Activated CD4-positive, alpha-beta memory T cell treated with anti-CD3 and anti-CD28 coated beads, Interleukin-2, amount 10 ng/mL, durations not matched to agents 7 days and 5 days (primary cell): ENCODE measurements around the gene KCNQ1. TPM values are rescaled to one million over a fixed set of nuclear protein-coding genes. Genes with fewer than 3 reads are reported as not detected.

Experiments
- CTCF ChIA-PET: fragments of 350-600 bp; sonication (Branson Sonifier 250); formaldehyde crosslinking; loops from one replicate; lab custom pipeline; 2021; ENCODE audit warnings: antibody characterized with exemption, inconsistent platforms; lab: Charles Lee
- POLR2A ChIA-PET: fragments of 350-600 bp; sonication (Branson Sonifier 250); formaldehyde crosslinking; loops from one replicate; lab custom pipeline; 2021; ENCODE audit warnings: antibody characterized with exemption; lab: Charles Lee
- DNase-seq: peaks from one replicate; pipeline ENCODE4 v3.0.0-alpha.2; 2020
- H3K27ac Mint-ChIP-seq: one replicate; pipeline ENCODE4 v1.8.0; 2021; ENCODE audit warnings: mild to moderate bottlenecking, mixed read lengths
- H3K27me3 Mint-ChIP-seq: one replicate; pipeline ENCODE4 v1.8.0; 2021; ENCODE audit warnings: mixed read lengths
- H3K36me3 Mint-ChIP-seq: one replicate; pipeline ENCODE4 v1.8.0; 2021; ENCODE audit warnings: low read depth, mixed read lengths
- H3K4me1 Mint-ChIP-seq: one replicate; pipeline ENCODE4 v1.8.0; 2021; ENCODE audit warnings: mixed read lengths
- H3K4me3 Mint-ChIP-seq: one replicate; pipeline ENCODE4 v1.8.0; 2021; ENCODE audit warnings: mild to moderate bottlenecking, mixed read lengths
- H3K9me3 Mint-ChIP-seq: one replicate; pipeline ENCODE4 v1.8.0; 2021; ENCODE audit warnings: mixed read lengths
- total RNA-seq, 2 experiments: library from RNA; stranded (reverse); gene quantifications; one replicate each; pipeline ENCODE4 v1.2.3, GENCODE V29; 2021

The KCNQ1 gene
- total RNA-seq, 2 experiments from 2014 or later, result 14.8 to 15.0 TPM

GRCh38 chr11:2807801-2808241, 363.0 kb downstream of the KCNQ1 start:
- no peak for DNase-seq
- Mint-ChIP-seq H3K4me1 (peaks cover 6% of the 10 kb centered on the region), H3K27ac (no peak overlapping the region), H3K36me3 (no peaks in the 10 kb centered on the region), H3K27me3 (no peaks in the 10 kb centered on the region), H3K9me3 (no peaks in the 10 kb centered on the region), H3K4me3 (no peak overlapping the region)
- ChIA-PET POLR2A (no interaction called here), CTCF (no interaction called here)

GRCh38 chr11:2808850-2809846, 364.3 kb downstream of the KCNQ1 start:
- Mint-ChIP-seq H3K27ac (no peak overlapping the region), H3K4me3 (no peak overlapping the region), H3K27me3 (no peaks in the 10 kb centered on the region), H3K36me3 (no peaks in the 10 kb centered on the region), H3K4me1 (peaks cover 10% of the 10 kb centered on the region), H3K9me3 (peaks cover 2% of the 10 kb centered on the region)
- ChIA-PET CTCF (no interaction called here), POLR2A (no interaction called here)
- no peak for DNase-seq

DNA sequence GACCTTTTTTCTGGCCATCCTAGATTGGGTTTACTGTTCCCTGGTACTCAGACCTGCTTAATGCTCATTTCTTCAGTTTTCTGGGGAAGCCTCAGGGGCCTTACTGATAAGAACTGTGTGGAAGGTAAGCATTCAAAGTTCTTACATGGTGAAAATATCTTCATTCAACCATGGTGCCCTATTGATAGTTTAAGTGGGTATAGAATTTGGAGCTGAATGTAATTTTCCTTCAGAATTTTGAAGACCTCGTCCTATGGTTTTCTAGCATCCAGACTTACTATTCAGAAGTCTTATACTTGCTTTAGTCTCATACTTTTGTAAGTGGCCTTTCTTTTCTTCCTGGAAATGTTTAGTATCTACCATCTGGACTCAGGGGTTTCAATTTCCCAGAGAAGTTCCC, 365.0 kb downstream of the KCNQ1 start:
- H3K4me3 Mint-ChIP-seq, result no peak overlapping the region
- no peak overlapping the region for H3K27ac Mint-ChIP-seq
- H3K9me3 Mint-ChIP-seq, result peaks cover 2% of the 10 kb centered on the region
- DNase-seq, result no peak
- CTCF ChIA-PET, result no interaction called here
- no peaks in the 10 kb centered on the region for H3K27me3 Mint-ChIP-seq
- H3K36me3 Mint-ChIP-seq, result no peaks in the 10 kb centered on the region
- POLR2A ChIA-PET, result no interaction called here
- peaks cover 10% of the 10 kb centered on the region for H3K4me1 Mint-ChIP-seq

DNA sequence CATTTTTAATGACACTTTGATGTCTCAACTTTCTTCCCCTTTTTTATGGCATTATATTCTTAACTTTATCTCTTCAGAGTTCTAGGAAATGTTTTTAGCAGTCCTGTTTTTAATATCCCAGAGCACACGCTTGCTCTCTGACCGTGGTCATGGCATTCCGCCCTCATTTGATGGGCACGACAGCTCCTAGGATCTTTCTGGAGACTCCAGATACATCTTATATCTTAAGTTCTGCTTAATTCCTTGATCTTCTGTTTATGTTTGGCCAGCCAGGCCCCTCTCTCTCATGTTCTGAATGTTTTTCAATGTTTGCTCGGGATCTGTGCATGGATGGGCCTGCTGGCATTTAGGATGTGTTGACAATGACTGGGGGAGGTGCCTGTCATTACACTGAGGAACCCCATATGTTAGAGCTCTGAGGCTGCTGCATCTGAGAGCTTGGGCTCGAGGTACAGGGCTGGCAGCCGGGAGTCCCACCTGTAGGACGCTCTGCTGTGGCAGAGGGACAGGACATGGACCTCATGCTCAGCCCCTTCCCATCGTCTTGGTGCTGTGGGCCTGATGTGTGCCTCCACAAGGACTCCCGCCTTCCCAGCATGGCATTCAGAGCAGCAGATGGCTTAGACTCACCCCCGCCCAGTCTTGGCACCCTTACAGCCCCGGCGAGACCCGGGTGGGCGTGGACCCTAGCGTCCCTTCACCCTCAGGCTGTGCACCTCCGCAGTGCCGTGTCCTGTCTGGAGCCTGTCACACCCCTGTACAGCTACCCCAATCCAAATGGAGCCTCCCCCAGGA, 365.8 kb downstream of the KCNQ1 start:
- H3K27ac Mint-ChIP-seq, result no peak overlapping the region
- H3K36me3 Mint-ChIP-seq, result no peaks in the 10 kb centered on the region
- peaks cover 10% of the 10 kb centered on the region for H3K4me1 Mint-ChIP-seq
- H3K9me3 Mint-ChIP-seq, result peaks cover 2% of the 10 kb centered on the region
- CTCF ChIA-PET, result no interaction called here
- DNase-seq, result no peak
- POLR2A ChIA-PET, result no interaction called here
- no peaks in the 10 kb centered on the region for H3K27me3 Mint-ChIP-seq
- H3K4me3 Mint-ChIP-seq, result no peak overlapping the region

DNA sequence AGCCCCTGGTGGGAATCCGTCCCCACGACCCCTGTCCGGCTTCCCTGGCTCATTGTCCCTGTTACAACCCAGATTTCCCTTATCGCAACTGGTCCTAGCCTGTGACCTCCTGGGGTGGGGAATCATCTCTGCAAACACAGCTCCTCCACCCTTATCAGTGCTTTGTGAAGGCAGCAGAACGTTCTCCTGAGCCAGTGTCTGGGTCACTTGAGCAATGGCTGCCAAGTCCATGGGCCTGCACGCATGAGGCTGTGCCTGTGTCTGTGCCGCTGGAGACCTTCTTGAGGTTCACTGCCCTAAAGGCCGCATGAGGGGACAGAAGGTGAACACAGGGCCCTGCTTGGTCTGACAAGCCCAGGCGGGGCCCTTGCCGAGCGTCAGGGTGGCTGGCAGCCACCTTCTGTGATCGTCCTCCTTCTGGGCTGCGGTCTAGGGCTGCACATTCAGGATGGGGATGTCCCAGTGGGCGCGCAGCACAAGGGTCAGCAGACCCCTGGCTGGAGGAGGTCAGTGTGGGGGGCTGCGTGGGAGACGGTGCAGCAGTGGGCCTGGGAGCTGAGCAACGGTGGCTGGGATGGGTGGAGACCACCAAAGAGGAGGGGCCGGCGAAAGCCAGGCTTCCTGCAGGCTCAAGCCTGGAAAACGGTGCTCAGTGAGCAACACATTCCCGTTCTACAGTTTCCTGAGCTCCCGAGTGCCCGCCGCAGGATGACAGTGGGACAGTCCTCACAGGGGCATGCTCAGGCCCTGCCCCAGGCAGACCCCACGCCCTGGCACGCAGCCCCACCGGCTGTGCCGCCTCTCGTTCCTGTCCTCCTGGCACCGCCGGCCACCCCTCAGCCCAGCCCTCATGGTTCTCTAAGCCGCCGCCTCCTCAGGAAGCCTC, 366.6 kb downstream of the KCNQ1 start:
- Mint-ChIP-seq H3K36me3 (peaks cover 2% of the 10 kb centered on the region), H3K27ac (no peak overlapping the region), H3K4me1 (peaks cover 10% of the 10 kb centered on the region), H3K9me3 (peaks cover 6% of the 10 kb centered on the region), H3K4me3 (no peak overlapping the region), H3K27me3 (no peaks in the 10 kb centered on the region)
- DNase-seq, result no peak
- ChIA-PET CTCF (no interaction called here), POLR2A (no interaction called here)

DNA sequence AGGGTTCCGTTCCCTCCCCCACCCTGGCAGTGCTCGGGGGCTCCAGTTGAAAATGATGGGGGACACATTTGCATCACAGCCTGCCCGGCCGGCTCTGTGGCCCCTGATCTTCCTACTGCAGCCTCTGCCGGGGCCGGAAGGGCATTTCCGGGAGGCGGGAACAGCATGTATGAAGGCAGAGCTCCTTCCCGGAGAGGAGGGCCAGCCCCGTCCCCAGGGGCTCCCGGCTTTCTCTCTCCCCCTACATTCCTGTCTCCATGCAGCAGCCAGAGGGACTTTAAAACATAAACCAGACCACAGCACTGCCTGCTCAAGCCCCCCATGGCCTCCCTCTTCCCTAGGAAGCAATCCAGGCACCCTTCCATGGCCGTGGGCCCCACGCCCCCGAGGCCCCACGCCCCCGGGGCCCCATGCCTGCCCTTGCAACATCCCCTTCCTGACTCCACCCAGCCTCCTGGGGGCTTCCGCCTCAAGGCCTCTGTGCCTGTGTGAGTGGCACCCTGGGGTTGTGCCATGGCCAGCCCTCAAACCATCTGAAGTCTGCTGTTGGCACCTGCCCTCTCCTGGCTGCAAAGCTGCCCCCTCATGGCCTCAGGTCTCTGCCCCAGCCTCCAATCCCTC, 367.7 kb downstream of the KCNQ1 start:
- Mint-ChIP-seq H3K4me1 (peaks cover 10% of the 10 kb centered on the region), H3K9me3 (peaks cover 6% of the 10 kb centered on the region), H3K27ac (no peak overlapping the region), H3K4me3 (no peak overlapping the region), H3K36me3 (peaks cover 2% of the 10 kb centered on the region), H3K27me3 (no peaks in the 10 kb centered on the region)
- POLR2A ChIA-PET, result no interaction called here
- no peak for DNase-seq
- CTCF ChIA-PET, result no interaction called here

DNA sequence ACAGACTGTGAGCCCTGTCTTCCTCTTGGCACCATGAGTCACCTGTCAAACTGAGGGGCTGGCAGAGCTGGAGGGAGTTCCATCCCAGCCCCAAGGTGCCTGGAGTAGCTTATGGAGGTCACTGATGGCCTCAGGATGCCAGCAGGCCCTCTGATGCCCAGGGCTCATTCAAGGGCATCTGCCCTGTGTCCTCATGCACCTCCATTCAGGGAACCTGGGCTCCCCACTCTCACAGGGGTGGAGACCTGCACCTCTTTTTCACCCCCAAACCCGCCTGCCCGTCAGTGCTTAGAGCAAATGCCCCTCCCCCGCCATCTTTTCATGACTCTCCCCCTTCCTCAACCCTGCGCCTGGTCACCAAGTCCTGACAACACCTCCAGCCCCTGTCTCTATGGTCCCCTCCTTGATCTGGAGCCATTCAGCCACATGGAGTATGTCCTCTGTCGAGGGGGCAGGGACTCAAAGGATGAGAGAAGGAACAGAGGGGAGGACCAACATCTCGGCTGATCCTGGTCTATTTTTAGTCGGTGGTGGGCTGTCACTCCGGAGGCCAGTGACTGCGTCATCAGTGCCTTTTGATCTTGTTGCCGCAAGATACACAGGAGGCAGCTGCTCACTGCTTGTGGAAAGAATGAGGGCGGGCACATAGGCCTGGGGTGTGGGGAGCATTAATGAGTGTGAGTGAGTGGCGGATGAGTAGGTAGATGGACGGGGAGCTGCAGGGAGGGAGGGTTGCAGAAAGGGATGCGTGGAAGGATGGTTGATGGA, 368.5 kb downstream of the KCNQ1 start:
- Mint-ChIP-seq H3K4me1 (peaks cover 10% of the 10 kb centered on the region), H3K9me3 (peaks cover 6% of the 10 kb centered on the region), H3K27me3 (no peaks in the 10 kb centered on the region), H3K36me3 (peaks cover 2% of the 10 kb centered on the region), H3K27ac (no peak overlapping the region), H3K4me3 (no peak overlapping the region)
- ChIA-PET CTCF (no interaction called here), POLR2A (no interaction called here)
- DNase-seq, result no peak

DNA sequence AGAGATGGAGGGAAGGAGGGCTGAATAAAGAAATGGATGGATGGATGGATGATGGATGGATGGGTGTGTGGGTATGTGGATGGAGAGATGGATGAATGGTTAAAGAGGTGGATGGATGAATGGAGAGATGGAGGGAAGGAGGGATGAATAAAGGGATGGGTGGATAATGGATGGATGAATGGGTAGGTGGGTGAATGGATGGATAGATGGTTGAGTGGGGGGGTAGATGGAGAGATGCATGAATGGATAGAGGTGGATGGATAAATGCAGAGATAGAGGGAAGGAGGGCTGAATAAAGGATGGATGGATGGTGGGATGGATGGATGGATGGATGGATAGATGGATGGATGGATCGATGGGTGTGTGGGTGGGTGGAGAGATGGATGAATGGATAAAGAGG, 369.2 kb downstream of the KCNQ1 start:
- Mint-ChIP-seq H3K4me1 (peaks cover 10% of the 10 kb centered on the region), H3K9me3 (peaks cover 10% of the 10 kb centered on the region), H3K4me3 (no peak overlapping the region), H3K27me3 (no peaks in the 10 kb centered on the region), H3K36me3 (peaks cover 2% of the 10 kb centered on the region), H3K27ac (no peak overlapping the region)
- CTCF ChIA-PET, result no interaction called here
- DNase-seq, result no peak
- POLR2A ChIA-PET, result no interaction called here

DNA sequence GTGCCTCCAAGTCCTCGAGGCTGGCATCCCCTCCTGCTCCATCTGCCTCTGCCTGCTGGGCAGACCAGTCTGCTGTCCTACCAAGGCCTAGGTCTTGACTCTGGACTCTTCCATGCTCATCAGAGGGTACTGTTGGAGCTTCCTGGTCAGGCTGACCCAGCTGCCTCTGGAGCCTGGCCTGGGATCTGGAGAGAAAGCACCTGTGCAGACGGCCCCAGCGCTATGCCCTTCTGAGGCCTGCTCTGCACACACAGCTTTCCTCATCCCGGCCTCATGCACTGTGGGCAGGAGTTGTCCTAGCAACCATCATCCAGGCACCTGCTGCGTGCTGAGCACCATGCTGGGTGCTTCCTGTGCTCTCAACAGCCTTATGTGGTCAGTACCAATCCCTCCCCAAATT, 369.9 kb downstream of the KCNQ1 start:
- Mint-ChIP-seq H3K4me3 (no peak overlapping the region), H3K4me1 (peaks cover 10% of the 10 kb centered on the region), H3K36me3 (peaks cover 2% of the 10 kb centered on the region), H3K9me3 (peaks cover 18% of the 10 kb centered on the region), H3K27ac (no peak overlapping the region), H3K27me3 (no peaks in the 10 kb centered on the region)
- DNase-seq, result no peak
- ChIA-PET CTCF (no interaction called here), POLR2A (no interaction called here)

DNA sequence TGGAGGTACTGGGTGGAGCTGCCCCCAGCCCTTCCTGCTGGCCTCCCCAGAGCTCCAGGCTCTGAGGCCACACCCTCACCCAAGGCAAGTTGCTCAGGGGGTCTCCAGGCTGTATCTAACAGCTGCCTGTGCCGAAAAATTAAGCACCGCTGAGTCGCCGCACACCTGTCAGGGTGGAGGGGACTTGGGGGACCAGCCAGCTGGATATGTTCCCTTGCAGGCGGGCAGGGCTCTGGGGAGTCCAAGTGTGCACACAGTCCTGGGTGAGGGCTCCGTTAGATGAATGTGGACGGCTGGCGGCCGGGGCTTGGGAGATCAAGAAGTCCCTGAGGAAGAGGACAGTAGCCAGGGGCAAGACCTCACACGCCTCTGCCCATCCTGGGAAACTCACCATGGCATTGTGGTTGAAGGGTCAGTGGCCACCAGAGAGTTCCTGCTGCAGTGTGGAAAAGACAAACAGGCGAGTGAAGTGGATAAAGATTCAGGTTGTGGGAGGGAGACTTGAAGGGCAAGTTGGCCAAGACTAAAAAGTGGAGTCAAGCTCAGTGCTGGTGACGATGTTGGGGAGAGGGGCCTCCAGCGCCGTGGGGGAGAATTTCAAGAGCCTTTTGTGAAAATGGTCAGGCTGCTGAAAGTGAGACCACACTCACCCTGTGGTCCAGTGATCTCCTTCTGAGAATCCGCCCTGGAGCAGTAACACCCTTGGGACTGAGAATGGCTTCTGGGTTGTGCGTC, 371.1 kb downstream of the KCNQ1 start:
- H3K4me1 Mint-ChIP-seq, result peaks cover 10% of the 10 kb centered on the region
- ChIA-PET CTCF (no interaction called here), POLR2A (no interaction called here)
- H3K4me3 Mint-ChIP-seq, result no peak overlapping the region
- DNase-seq, result no peak
- no peaks in the 10 kb centered on the region for H3K27me3 Mint-ChIP-seq
- H3K36me3 Mint-ChIP-seq, result peaks cover 2% of the 10 kb centered on the region
- H3K27ac Mint-ChIP-seq, result no peak overlapping the region
- peaks cover 26% of the 10 kb centered on the region for H3K9me3 Mint-ChIP-seq

DNA sequence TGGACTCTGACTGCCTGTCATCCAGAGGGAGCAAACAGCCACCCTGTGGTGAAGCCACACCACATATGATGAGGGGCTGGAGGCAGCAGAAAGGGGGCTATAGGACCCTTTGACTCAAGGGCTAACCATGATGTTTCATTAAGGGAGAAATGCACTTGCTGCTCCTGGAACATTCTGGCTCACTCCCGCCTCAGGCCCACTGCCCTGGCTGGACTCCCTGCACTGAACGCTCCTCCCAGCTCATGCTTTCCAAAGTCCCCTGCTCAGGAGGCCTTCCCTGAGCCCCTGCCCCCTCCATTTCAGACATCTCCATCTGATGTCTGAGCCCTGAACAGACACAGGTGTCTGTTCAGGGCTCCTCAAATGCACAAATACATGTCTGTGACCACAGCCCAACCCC, 371.7 kb downstream of the KCNQ1 start:
- Mint-ChIP-seq H3K27me3 (no peaks in the 10 kb centered on the region), H3K9me3 (peaks cover 26% of the 10 kb centered on the region), H3K36me3 (peaks cover 2% of the 10 kb centered on the region), H3K27ac (no peak overlapping the region), H3K4me1 (peaks cover 10% of the 10 kb centered on the region), H3K4me3 (no peak overlapping the region)
- CTCF ChIA-PET, result no interaction called here
- no peak for DNase-seq
- POLR2A ChIA-PET, result no interaction called here
